B cell (primary cell): ENCODE data around the gene AHRR. TPM values are rescaled to one million over a fixed set of nuclear protein-coding genes. Genes with fewer than 3 reads are reported as not detected.

ENCODE experiments used
- ATAC-seq: fragments of 200-7000 bp; cut with Tn5 transposase; one replicate; pipeline ENCODE4 v1.10.0; 2021; ENCODE audit warnings: low read depth, mild to moderate bottlenecking, moderate number of reproducible peaks, moderate library complexity
- CTCF ChIA-PET: fragments of 350-600 bp; sonication (Branson Sonifier 250); formaldehyde crosslinking; loops from one replicate; lab custom pipeline; 2021; ENCODE audit warnings: antibody characterized with exemption, inconsistent platforms; lab: Charles Lee
- POLR2A ChIA-PET: fragments of 350-600 bp; sonication (Branson Sonifier 250); formaldehyde crosslinking; loops from one replicate; lab custom pipeline; 2021; ENCODE audit warnings: antibody characterized with exemption; lab: Charles Lee
- DNase-seq: peaks from one replicate; pipeline ENCODE4 v3.0.0; 2013
- H2AFZ ChIP-seq: 2 replicates; pipeline ENCODE4 v1.6.1; 2012; ENCODE audit warnings: mild to moderate bottlenecking, low read depth, low read length; ENCODE audit not compliant: insufficient read depth, poor library complexity, severe bottlenecking
- H3K27ac ChIP-seq, 2 donors: 1 replicate in 1 of 2; 2 replicates in 1 of 2; pipeline ENCODE4 v1.5.1; 2012 to 2013; ENCODE audit warnings: low read length in 2 of 2, mild to moderate bottlenecking in 2 of 2, moderate library complexity in 1 of 2
- H3K27me3 ChIP-seq, 4 experiments: fragments of 200-600 bp in 1 of 4; sonication (generic) in 1 of 4; replicated peaks in 1 of 4; 1 replicate in 2 of 4; 2 replicates in 2 of 4; pipeline versions ENCODE4 v1.6.1 to v1.7.0; 2013 to 2016; ENCODE audit warnings: low read length in 3 of 4, mild to moderate bottlenecking in 2 of 4, mixed read lengths in 1 of 4, moderate library complexity in 1 of 4; ENCODE audit not compliant: insufficient read depth in 4 of 4, control insufficient read depth in 3 of 4; ENCODE audit errors: control extremely low read depth in 1 of 4
- H3K36me3 ChIP-seq, 2 experiments: replicated peaks in 1 of 2; 1 replicate in 1 of 2; 2 replicates in 1 of 2; pipeline versions ENCODE4 v1.6.1 to v1.7.1; 2013; ENCODE audit warnings: low read length in 1 of 2; ENCODE audit not compliant: insufficient read depth in 2 of 2, control insufficient read depth in 1 of 2; ENCODE audit errors: control extremely low read depth in 1 of 2, extremely low read depth in 1 of 2
- H3K4me1 ChIP-seq, 2 donors: fragments of 200-600 bp in 1 of 2; sonication (generic) in 1 of 2; 1 replicate in 1 of 2; 2 replicates in 1 of 2; pipeline versions ENCODE4 v1.5.1 to v1.6.1; 2013 to 2017; ENCODE audit warnings: low read length in 2 of 2; ENCODE audit not compliant: control insufficient read depth in 2 of 2, insufficient read depth in 2 of 2
- H3K4me2 ChIP-seq: replicated peaks from 2 replicates; pipeline ENCODE3; 2012; ENCODE audit warnings: mild to moderate bottlenecking, low read depth, low read length; ENCODE audit not compliant: poor library complexity, severe bottlenecking
- H3K4me3 ChIP-seq, 5 experiments: fragments of 200-600 bp in 1 of 5; sonication (generic) in 1 of 5; 1 replicate in 3 of 5; 2 replicates in 2 of 5; pipeline versions ENCODE4 v1.5.1 to v1.7.0; 2011 to 2016; ENCODE audit warnings: low read length in 4 of 5, mild to moderate bottlenecking in 4 of 5, low read depth in 2 of 5, control low read depth in 1 of 5, moderate library complexity in 1 of 5; ENCODE audit not compliant: insufficient read depth in 1 of 5; ENCODE audit errors: control extremely low read depth in 1 of 5, extremely low read depth in 1 of 5
- H3K79me2 ChIP-seq: fragments of 200-600 bp; sonication (generic); one replicate; pipeline ENCODE4 v1.6.0; 2016; ENCODE audit warnings: low read length; ENCODE audit not compliant: control insufficient read depth, insufficient read depth
- H3K9ac ChIP-seq: fragments of 200-600 bp; sonication (generic); 2 replicates; pipeline ENCODE4 v1.6.1; 2017; ENCODE audit warnings: mild to moderate bottlenecking, low read length, moderate library complexity
- H3K9me3 ChIP-seq, 3 donors: one replicate each; pipeline versions ENCODE4 v1.6.1 to v1.7.1; 2013; ENCODE audit warnings: low read length in 2 of 3; ENCODE audit not compliant: control insufficient read depth in 2 of 3, insufficient read depth in 1 of 3; ENCODE audit errors: control extremely low read depth in 1 of 3
- H4K20me1 ChIP-seq: 2 replicates; pipeline ENCODE4 v1.6.0; 2012; ENCODE audit warnings: mild to moderate bottlenecking, low read length; ENCODE audit not compliant: insufficient read depth, control insufficient read depth, poor library complexity, severe bottlenecking
- H3K27ac Mint-ChIP-seq: one replicate; pipeline ENCODE4 v1.8.0; 2021; ENCODE audit warnings: mixed read lengths
- H3K27me3 Mint-ChIP-seq: one replicate; pipeline ENCODE4 v1.8.0; 2021; ENCODE audit warnings: mixed read lengths
- H3K4me1 Mint-ChIP-seq: one replicate; pipeline ENCODE4 v1.8.0; 2021; ENCODE audit warnings: mixed read lengths
- H3K4me3 Mint-ChIP-seq: one replicate; pipeline ENCODE4 v1.8.0; 2021; ENCODE audit warnings: mixed read lengths
- H3K9me3 Mint-ChIP-seq: one replicate; pipeline ENCODE4 v1.8.0; 2022; ENCODE audit warnings: mixed read lengths; ENCODE audit not compliant: insufficient read depth
- CTCF ChIP-seq: fragments of 200-600 bp; IDR thresholded peaks from one replicate; pipeline ENCODE4 v1.8.0; 2022; ENCODE audit warnings: antibody characterized with exemption, mild to moderate bottlenecking
- EZH2 ChIP-seq: IDR thresholded peaks from 2 replicates; pipeline ENCODE4 v1.6.1; 2012; ENCODE audit warnings: borderline replicate concordance, low read depth, mild to moderate bottlenecking, moderate library complexity, low read length; ENCODE audit not compliant: insufficient read depth, poor library complexity, severe bottlenecking
- WGBS: methylation state at CpG from one replicate; pipeline ENCODE4 v1.1.5; 2013; ENCODE audit warnings: missing lambda C conversion rate; ENCODE audit not compliant: insufficient coverage; 5-methylcytosine and 5-hydroxymethylcytosine counted together
- intact Hi-C: fragments of 100-400 bp; cut with micrococcal nuclease; formaldehyde crosslinking; loops from one replicate; pipeline ENCODE4 v1.10.0; 2022
- polyA plus RNA-seq: library from polyadenylated mRNA; depleted of rRNA; stranded (reverse); fragments of >200 nt; gene quantifications from 2 replicates; pipeline ENCODE4 v1.2.3, GENCODE V29; 2012
- total RNA-seq, 2 donors: library from RNA; stranded (reverse); fragments of 120-200 nt in 1 of 2; gene quantifications; 1 replicate in 1 of 2; 2 replicates in 1 of 2; pipeline versions ENCODE4 v1.2.3 to v1.2.4, GENCODE V29; 2013 to 2022

The AHRR gene
- total and polyA plus RNA-seq, 2 donors (not counting 1 experiment from before 2014, with no cell fraction given), result 0.13 to 1.7 TPM

GRCh38 chr5:400282-401145 is 79.0 kb downstream of the AHRR start:
- H3K27ac ChIP-seq, result no peak overlapping the region
- Mint-ChIP-seq H3K27me3 (peaks cover 27% of the 10 kb centered on the region), H3K4me3 (peak overlapping the region; percentile 71), H3K9me3 (no peaks in the 10 kb centered on the region), H3K27ac (peak overlapping the region; percentile 88), H3K4me1 (peaks cover 45% of the 10 kb centered on the region)
- H3K9me3 ChIP-seq, result peaks cover 0 to 19% (median 0%) of the 10 kb centered on the region in 3 donors
- POLR2A ChIA-PET, result interaction anchor here (1.0 kb wide), 1 partner anchor 14 kb away, joined by 3 read pairs; no protein-coding TSS in a partner anchor
- intact Hi-C loops, result no loop called here
- H3K4me2 ChIP-seq, result peak overlapping the region; percentile 68
- no peak for TF ChIP-seq EZH2
- no peak for TF ChIP-seq CTCF
- H4K20me1 ChIP-seq, result no peaks in the 10 kb centered on the region
- WGBS, result 57% methylated on average over 20 of the region's 26 CpGs
- peak overlapping the region in 2 of 5 experiments; percentile 2 to 26 for H3K4me3 ChIP-seq
- H2AFZ ChIP-seq, result no peak overlapping the region
- H3K79me2 ChIP-seq, result no peaks in the 10 kb centered on the region
- peaks cover 36 to 37% of the 10 kb centered on the region in 2 donors for H3K4me1 ChIP-seq
- H3K27me3 ChIP-seq, result peaks cover 0 to 24% (median 11%) of the 10 kb centered on the region in 4 experiments
- H3K9ac ChIP-seq, result peak overlapping the region; percentile 19
- ATAC-seq (peak; percentile 10), DNase-seq (no peak)
- CTCF ChIA-PET, result no interaction called here
- H3K36me3 ChIP-seq, result no peaks in the 10 kb centered on the region
